8988T (cell line): Measurements from ENCODE around the gene EPHX1.
"Not testable (repeated sequence)": the region's sequence is repeated elsewhere in the genome, so short reads cannot be mapped to it uniquely, and the experiment has no call there.

Experiments
- DNase-seq: peaks from one replicate; pipeline ENCODE4 v3.0.0; 2011

Gene EPHX1

GRCh38 chr1:225817611-225818061 is 7.7 kb downstream of the EPHX1 start:
- DNase-seq, result no peak

GRCh38 chr1:225818229-225818628 is 8.3 kb downstream of the EPHX1 start:
- DNase-seq, result no peak

GRCh38 chr1:225819346-225820192 is 9.6 kb downstream of the EPHX1 start:
- no peak for DNase-seq

GRCh38 chr1:225820522-225821120 is 10.7 kb downstream of the EPHX1 start:
- DNase-seq, result no peak

- no peak for DNase-seq
Observed at GRCh38 chr1:225822655-225823403, 12.9 kb downstream of the EPHX1 start.

- DNase-seq, result no peak
Observed at GRCh38 chr1:225823811-225824261, 13.9 kb downstream of the EPHX1 start.

- DNase-seq, result no peak
Observed at GRCh38 chr1:225824533-225824941, 14.6 kb downstream of the EPHX1 start.

- no peak for DNase-seq
Observed at GRCh38 chr1:225825078-225825477, 15.2 kb downstream of the EPHX1 start.

GRCh38 chr1:225825607-225826007 is 15.7 kb downstream of the EPHX1 start:
- DNase-seq, result no peak

GRCh38 chr1:225827076-225827475 is 17.2 kb downstream of the EPHX1 start:
- no peak for DNase-seq

- DNase-seq, result no peak
Observed at GRCh38 chr1:225828706-225829345, 18.9 kb downstream of the EPHX1 start.

- DNase-seq, result no peak
Observed at GRCh38 chr1:225830841-225831240, 20.9 kb downstream of the EPHX1 start.

GRCh38 chr1:225834417-225835329 is 24.7 kb downstream of the EPHX1 start:
- no peak for DNase-seq

- no peak for DNase-seq
Observed at GRCh38 chr1:225835856-225836255, 25.9 kb downstream of the EPHX1 start.

GRCh38 chr1:225836296-225836695 is 26.4 kb downstream of the EPHX1 start:
- DNase-seq, result not testable (repeated sequence)

- DNase-seq, result no peak
Observed at GRCh38 chr1:225838793-225839192, 28.9 kb downstream of the EPHX1 start.

GRCh38 chr1:225840223-225840610 is 30.3 kb downstream of the EPHX1 start:
- no peak for DNase-seq

- DNase-seq, result no peak
Observed at GRCh38 chr1:225840713-225841112, 30.8 kb downstream of the EPHX1 start.

GRCh38 chr1:225842074-225842473 is 32.1 kb downstream of the EPHX1 start:
- DNase-seq, result no peak

GRCh38 chr1:225842788-225843425 is 33.0 kb downstream of the EPHX1 start:
- no peak for DNase-seq

- DNase-seq, result no peak
Observed at GRCh38 chr1:225843426-225843795, 33.5 kb downstream of the EPHX1 start.
